PC-9 (cell line): ENCODE measurements around the gene SF3A1. TPM values are rescaled to one million over a fixed set of nuclear protein-coding genes. Genes with fewer than 3 reads are reported as not detected.

Experiments
- BruUV-seq: library from RNA; stranded (reverse); fragments of 400-500 nt; replicated peaks from 2 replicates; lab custom pipeline; 2021; lab: Mats Ljungman, UMichigan
- CTCF ChIA-PET: fragments of 300-600 bp; sonication (Branson Sonifier 250); formaldehyde crosslinking; loops from one replicate; lab custom pipeline; 2022; ENCODE audit warnings: antibody characterized with exemption; lab: Charles Lee
- POLR2A ChIA-PET: fragments of 300-600 bp; sonication (Branson Sonifier 250); formaldehyde crosslinking; loops from one replicate; lab custom pipeline; 2022; ENCODE audit warnings: antibody characterized with exemption; ENCODE audit not compliant: unreplicated experiment; lab: Charles Lee
- DNase-seq, 2 experiments: peaks; one replicate each; pipeline versions ENCODE4 v3.0.0 to v3.0.0-alpha.2; 2015 to 2022; ENCODE audit warnings: mixed read lengths in 1 of 2
- H2AFZ ChIP-seq: fragments of 200-600 bp; sonication (generic); 2 replicates; pipeline ENCODE4 v1.8.1; 2017; ENCODE audit warnings: antibody characterized with exemption
- H3F3A ChIP-seq: fragments of 200-600 bp; sonication (generic); 2 replicates; pipeline ENCODE4 v1.8.1; 2017; ENCODE audit warnings: antibody characterized with exemption, mild to moderate bottlenecking, low read depth; ENCODE audit not compliant: insufficient read depth
- H3K27ac ChIP-seq: fragments of 200-600 bp; sonication (generic); 2 replicates; pipeline ENCODE4 v1.6.1; 2016; ENCODE audit warnings: mixed run types
- H3K27me3 ChIP-seq: fragments of 200-600 bp; sonication (generic); 2 replicates; pipeline ENCODE4 v1.6.1; 2016; ENCODE audit warnings: low read depth, mixed run types; ENCODE audit not compliant: insufficient read depth
- H3K36me3 ChIP-seq: fragments of 200-600 bp; sonication (generic); 2 replicates; pipeline ENCODE4 v1.6.1; 2016; ENCODE audit warnings: low read depth, mixed run types
- H3K4me1 ChIP-seq: fragments of 200-600 bp; sonication (generic); replicated peaks from 2 replicates; pipeline ENCODE4 v1.6.1; 2016; ENCODE audit warnings: mixed run types; ENCODE audit not compliant: insufficient read depth
- H3K4me2 ChIP-seq: fragments of 200-600 bp; sonication (generic); 2 replicates; pipeline ENCODE4 v1.6.1; 2017; ENCODE audit warnings: mixed run types
- H3K4me3 ChIP-seq: fragments of 200-600 bp; sonication (generic); 2 replicates; pipeline ENCODE4 v1.6.1; 2016; ENCODE audit warnings: mixed run types
- H3K79me2 ChIP-seq: fragments of 200-600 bp; sonication (generic); 2 replicates; pipeline ENCODE4 v1.6.1; 2017; ENCODE audit warnings: low read depth, mixed run types
- H3K9me2 ChIP-seq: fragments of 200-600 bp; sonication (generic); 2 replicates; pipeline ENCODE4 v1.8.1; 2017; ENCODE audit warnings: mild to moderate bottlenecking; ENCODE audit not compliant: insufficient read depth
- H3K9me3 ChIP-seq: fragments of 200-600 bp; sonication (generic); 2 replicates; pipeline ENCODE4 v1.8.1; 2016; ENCODE audit warnings: low read depth; ENCODE audit not compliant: insufficient read depth
- H4K20me1 ChIP-seq: fragments of 200-600 bp; sonication (generic); 2 replicates; pipeline ENCODE4 v1.8.1; 2017; ENCODE audit not compliant: insufficient read depth
- EZH2 ChIP-seq: fragments of 200-600 bp; sonication (generic); IDR thresholded peaks from 2 replicates; pipeline ENCODE4 v1.8.0; 2017; ENCODE audit warnings: antibody characterized with exemption, low read depth
- intact Hi-C: fragments of 100-400 bp; cut with micrococcal nuclease; formaldehyde crosslinking; loops from one replicate; pipeline ENCODE4 v1.10.0; 2022; ENCODE audit not compliant: unreplicated experiment
- total RNA-seq: library from RNA; stranded (reverse); gene quantifications from 2 replicates; pipeline ENCODE4 v1.2.3, GENCODE V29; 2021
- TF ChIP-seq, protein P1 (sequence below): fragments of 200-600 bp; sonication (generic); conservative IDR thresholded peaks from 2 replicates; pipeline ENCODE4 v1.6.1; 2017; ENCODE audit warnings: mixed run types, antibody characterized with exemption, mild to moderate bottlenecking, moderate library complexity

SF3A1 gene
- total RNA-seq, 1 experiment from 2014 or later: 189 TPM

DNA sequence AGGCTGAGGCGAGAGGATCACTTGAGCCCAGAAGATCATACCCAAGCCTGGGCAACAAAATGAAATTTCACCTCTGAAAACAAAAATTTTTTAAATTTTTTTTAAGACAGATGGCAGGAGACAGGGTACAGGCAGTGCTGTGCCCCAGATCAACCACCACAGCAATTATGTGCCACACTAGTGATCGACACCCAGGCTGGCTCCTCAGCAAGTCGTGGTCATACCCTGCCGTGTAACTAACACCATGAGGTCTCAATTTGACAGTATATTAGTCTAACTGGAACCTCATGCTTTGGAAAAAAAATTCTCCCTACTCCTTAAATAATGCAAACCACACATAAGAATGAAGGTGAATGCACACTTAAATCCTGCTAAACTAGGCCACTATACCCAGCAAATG is 8.3 kb downstream of the SF3A1 start:
- Histone ChIP-seq H3F3A (0 out of 2 replicates have a peak, but pooled peaks cover 15% of the 10 kb centered on the region), H3K36me3 (peaks cover 52% of the 10 kb centered on the region), H2AFZ (no peak overlapping the region), H3K27ac (no peak overlapping the region), H3K27me3 (no peaks in the 10 kb centered on the region), H3K4me3 (no peak overlapping the region), H4K20me1 (peaks cover 58% of the 10 kb centered on the region), H3K9me2 (no peaks in the 10 kb centered on the region), H3K79me2 (peaks cover 57% of the 10 kb centered on the region), H3K9me3 (no peaks in the 10 kb centered on the region), H3K4me2 (no peak overlapping the region), H3K4me1 (no peaks in the 10 kb centered on the region)
- no TSS peak for BruUV-seq
- intact Hi-C loops: no loop called here
- no peak for TF ChIP-seq EZH2
- TF ChIP-seq, protein P1, sequence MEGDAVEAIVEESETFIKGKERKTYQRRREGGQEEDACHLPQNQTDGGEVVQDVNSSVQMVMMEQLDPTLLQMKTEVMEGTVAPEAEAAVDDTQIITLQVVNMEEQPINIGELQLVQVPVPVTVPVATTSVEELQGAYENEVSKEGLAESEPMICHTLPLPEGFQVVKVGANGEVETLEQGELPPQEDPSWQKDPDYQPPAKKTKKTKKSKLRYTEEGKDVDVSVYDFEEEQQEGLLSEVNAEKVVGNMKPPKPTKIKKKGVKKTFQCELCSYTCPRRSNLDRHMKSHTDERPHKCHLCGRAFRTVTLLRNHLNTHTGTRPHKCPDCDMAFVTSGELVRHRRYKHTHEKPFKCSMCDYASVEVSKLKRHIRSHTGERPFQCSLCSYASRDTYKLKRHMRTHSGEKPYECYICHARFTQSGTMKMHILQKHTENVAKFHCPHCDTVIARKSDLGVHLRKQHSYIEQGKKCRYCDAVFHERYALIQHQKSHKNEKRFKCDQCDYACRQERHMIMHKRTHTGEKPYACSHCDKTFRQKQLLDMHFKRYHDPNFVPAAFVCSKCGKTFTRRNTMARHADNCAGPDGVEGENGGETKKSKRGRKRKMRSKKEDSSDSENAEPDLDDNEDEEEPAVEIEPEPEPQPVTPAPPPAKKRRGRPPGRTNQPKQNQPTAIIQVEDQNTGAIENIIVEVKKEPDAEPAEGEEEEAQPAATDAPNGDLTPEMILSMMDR: no peak
- POLR2A ChIA-PET: no interaction called here
- CTCF ChIA-PET: no interaction called here
- no peak for DNase-seq

DNA sequence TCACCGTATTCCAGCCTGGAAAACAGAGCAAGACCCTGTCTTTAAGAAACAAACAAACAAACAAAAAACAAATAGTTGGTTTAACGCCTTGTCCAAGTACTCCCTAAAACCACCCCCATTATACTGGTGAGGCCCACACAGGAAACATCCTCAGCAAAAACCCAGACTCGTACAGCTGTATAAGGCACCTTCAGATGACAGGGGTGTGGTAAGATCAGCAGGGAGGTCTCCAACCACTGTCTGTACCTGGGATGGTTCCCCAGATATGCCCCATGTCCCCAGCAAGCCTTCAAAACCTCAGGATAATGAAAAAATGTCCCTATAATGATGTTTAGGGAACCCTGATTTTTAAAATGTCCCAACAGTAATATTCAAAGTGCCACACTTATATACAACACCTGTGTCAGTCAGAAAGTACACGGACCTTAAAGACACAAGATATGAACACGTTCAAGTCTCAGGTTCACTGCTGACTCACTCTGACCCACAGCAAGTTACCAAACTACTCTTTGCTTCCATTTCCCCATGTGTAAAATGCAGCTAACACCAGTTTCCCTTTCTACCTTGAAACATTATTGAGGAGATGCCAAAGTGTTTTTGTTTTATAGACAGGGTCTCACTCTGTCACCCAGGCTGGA is 9.3 kb downstream of the SF3A1 start:
- Histone ChIP-seq H3K27ac (no peak overlapping the region), H3K4me2 (no peak overlapping the region), H3K9me3 (no peaks in the 10 kb centered on the region), H3K4me3 (no peak overlapping the region), H3F3A (0 out of 2 replicates have a peak, but pooled peaks cover 15% of the 10 kb centered on the region), H4K20me1 (peaks cover 51% of the 10 kb centered on the region), H3K4me1 (no peaks in the 10 kb centered on the region), H3K9me2 (no peaks in the 10 kb centered on the region), H3K27me3 (no peaks in the 10 kb centered on the region), H3K79me2 (peaks cover 49% of the 10 kb centered on the region), H2AFZ (no peak overlapping the region), H3K36me3 (peaks cover 55% of the 10 kb centered on the region)
- DNase-seq: no peak
- intact Hi-C loops: no loop called here
- ChIA-PET CTCF (interaction anchor here (0.6 kb wide), 1 partner anchor 64 kb away, joined by 3 read pairs; no protein-coding TSS in a partner anchor), POLR2A (no interaction called here)
- no TSS peak for BruUV-seq
- TF ChIP-seq, protein P1: no peak
- no peak for TF ChIP-seq EZH2

DNA sequence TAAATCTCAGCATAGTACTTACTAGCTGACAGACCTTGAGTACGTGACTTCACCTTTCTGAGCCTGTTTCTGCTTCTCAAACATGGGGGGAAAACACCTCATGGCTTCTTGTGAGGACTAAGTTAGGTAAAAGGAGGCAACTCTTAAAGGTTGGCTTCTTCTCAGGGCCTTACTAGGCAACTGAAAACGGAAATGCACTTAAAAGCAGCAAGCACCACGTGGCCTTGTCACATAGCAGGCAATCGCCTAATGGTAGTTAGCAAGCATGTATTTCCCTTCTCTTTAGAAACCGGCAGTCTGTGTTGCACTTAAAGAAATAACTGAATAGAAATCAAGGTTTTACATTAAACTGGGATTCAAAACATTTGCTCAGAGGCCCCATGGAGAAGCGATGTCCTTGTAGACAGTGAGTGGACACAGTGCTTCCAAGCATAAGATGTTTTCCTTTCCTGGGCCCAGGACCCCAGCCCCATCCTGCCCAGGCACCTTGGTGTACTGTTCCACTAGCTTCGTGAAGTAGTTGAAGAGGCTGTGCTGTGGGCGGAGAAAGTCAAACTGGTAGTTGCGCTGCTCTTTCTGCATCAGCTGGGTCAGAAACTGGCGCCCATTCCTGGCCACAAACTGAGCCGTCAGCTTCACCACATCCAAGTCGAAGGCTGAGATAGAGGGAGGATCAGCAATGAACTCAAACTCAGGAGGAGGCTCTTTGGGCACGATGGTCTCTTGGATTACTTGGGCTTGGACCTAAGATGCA is 12.1 kb downstream of the SF3A1 start:
- peaks cover 24% of the 10 kb centered on the region for H3K79me2 ChIP-seq
- peaks cover 57% of the 10 kb centered on the region for H3K36me3 ChIP-seq
- no TSS peak for BruUV-seq
- no peak overlapping the region for H3K4me2 ChIP-seq
- H3K27me3 ChIP-seq: no peaks in the 10 kb centered on the region
- no peak overlapping the region for H2AFZ ChIP-seq
- no peaks in the 10 kb centered on the region for H3K4me1 ChIP-seq
- H3K27ac ChIP-seq: no peak overlapping the region
- H3K4me3 ChIP-seq: no peak overlapping the region
- POLR2A ChIA-PET: no interaction called here
- TF ChIP-seq, protein P1: no peak
- no peak for TF ChIP-seq EZH2
- peaks cover 40% of the 10 kb centered on the region for H4K20me1 ChIP-seq
- intact Hi-C loops: loop anchor here (1.0 kb wide), 1 partner anchor 20 kb away; no protein-coding TSS in a partner anchor
- CTCF ChIA-PET: no interaction called here
- DNase-seq: no peak
- H3F3A ChIP-seq: 0 out of 2 replicates have a peak, but pooled peaks cover 5% of the 10 kb centered on the region
- no peaks in the 10 kb centered on the region for H3K9me2 ChIP-seq
- H3K9me3 ChIP-seq: no peaks in the 10 kb centered on the region
